ENCODE data around the gene JMJD1C. TPM values are rescaled to one million over a fixed set of nuclear protein-coding genes. Genes with fewer than 3 reads are reported as not detected.

The JMJD1C gene
- total RNA-seq, 2 donors from 2014 or later = 84.1 to 91.1 TPM

- DNase-seq (ENCODE audit: low spot score) = no peak
- intact Hi-C loops (cut with DNase I) = no loop called here
These were observed 331.8 kb downstream of the JMJD1C start for GRCh38 chr10:63133821-63134557.

- DNase-seq (ENCODE audit: low spot score) = peak; percentile 99
- intact Hi-C loops (cut with DNase I) = no loop called here
These were observed 332.5 kb downstream of the JMJD1C start, which contains the start of gene NRBF2 for GRCh38 chr10:63133056-63133820. NRBF2 (plus strand) TSS chr10:63133328; CDS start chr10:63133471, 143 bp downstream.

GRCh38 chr10:63132651-63133055 is 333.1 kb downstream of the JMJD1C start:
- DNase-seq (ENCODE audit: low spot score) = no peak
- intact Hi-C loops (cut with DNase I) = no loop called here

- intact Hi-C loops (cut with DNase I) = no loop called here
- DNase-seq (ENCODE audit: low spot score) = no peak
These were observed 335.9 kb downstream of the JMJD1C start for GRCh38 chr10:63129888-63130287.

GRCh38 chr10:63128443-63128842 is 337.3 kb downstream of the JMJD1C start:
- intact Hi-C loops (cut with DNase I) = no loop called here
- no peak for DNase-seq (ENCODE audit: low spot score)

GRCh38 chr10:63125459-63125858 is 340.3 kb downstream of the JMJD1C start:
- DNase-seq (ENCODE audit: low spot score) = no peak
- intact Hi-C loops (cut with DNase I) = no loop called here

GRCh38 chr10:63123727-63124362 is 341.9 kb downstream of the JMJD1C start:
- no peak for DNase-seq (ENCODE audit: low spot score)
- intact Hi-C loops (cut with DNase I) = no loop called here

- intact Hi-C loops (cut with DNase I) = no loop called here
- no peak for DNase-seq (ENCODE audit: low spot score)
These were observed 345.2 kb downstream of the JMJD1C start for GRCh38 chr10:63120554-63120953.

GRCh38 chr10:63119041-63119440 is 346.7 kb downstream of the JMJD1C start:
- intact Hi-C loops (cut with DNase I) = no loop called here
- DNase-seq (ENCODE audit: low spot score) = no peak

Small RNA genes within 50 kb of the gene (microRNA-seq; reads per million reads assigned to microRNA genes)
- gene MIR1296 (ENCODE audit: borderline microRNAs expressed in 2 of 2) = 72.8 to 83.3 reads per million in 2 donors

Other genes with a start within 250 kb of the JMJD1C start
- gene REEP3, start 55.4 kb upstream of the JMJD1C start, total RNA-seq = 10 to 100 TPM; 57.0 to 67.2 TPM

Measured in posterior vena cava (tissue), 2 donors.